Liver (tissue), 9 donors: ENCODE results near the gene CSMD2. TPM values are rescaled to one million over a fixed set of nuclear protein-coding genes. Genes with fewer than 3 reads are reported as not detected.

Experiments used
- DNase-seq: peaks from one replicate; pipeline ENCODE4 v3.0.0-alpha.2; 2017; ENCODE audit warnings: low spot score
- H3K27ac ChIP-seq, 2 donors: one replicate each; pipeline ENCODE4 v1.7.0; 2013; ENCODE audit warnings: inconsistent platforms in 2 of 2, low read length in 2 of 2, control low read depth in 1 of 2, low read depth in 1 of 2, mild to moderate bottlenecking in 1 of 2
- H3K27me3 ChIP-seq, 4 donors: one replicate each; pipeline versions ENCODE4 v1.6.1 to v1.7.0; 2013; ENCODE audit warnings: low read length in 3 of 4, inconsistent platforms in 1 of 4, mild to moderate bottlenecking in 1 of 4, moderate library complexity in 1 of 4; ENCODE audit not compliant: control insufficient read depth in 4 of 4, insufficient read depth in 4 of 4
- H3K36me3 ChIP-seq, 4 donors: one replicate each; pipeline versions ENCODE4 v1.6.1 to v1.7.0; 2013; ENCODE audit warnings: low read length in 3 of 4, mild to moderate bottlenecking in 3 of 4, low read depth in 1 of 4, moderate library complexity in 1 of 4; ENCODE audit not compliant: control insufficient read depth in 4 of 4, insufficient read depth in 3 of 4
- H3K4me1 ChIP-seq, 4 donors: one replicate each; pipeline versions ENCODE4 v1.6.1 to v1.7.0; 2013; ENCODE audit warnings: low read length in 3 of 4, mild to moderate bottlenecking in 3 of 4, moderate library complexity in 1 of 4; ENCODE audit not compliant: control insufficient read depth in 4 of 4, insufficient read depth in 4 of 4
- H3K4me3 ChIP-seq, 3 donors: one replicate each; pipeline versions ENCODE4 v1.6.1 to v1.7.0; 2013; ENCODE audit warnings: low read length in 3 of 3, control low read depth in 1 of 3, low read depth in 1 of 3, mild to moderate bottlenecking in 1 of 3
- H3K9ac ChIP-seq, 2 donors: one replicate each; pipeline ENCODE4 v1.7.0; 2013; ENCODE audit warnings: low read length in 2 of 2, mild to moderate bottlenecking in 2 of 2, moderate library complexity in 2 of 2, control low read depth in 1 of 2, low read depth in 1 of 2
- H3K9me3 ChIP-seq, 4 donors: one replicate each; pipeline versions ENCODE4 v1.6.1 to v1.7.0; 2013; ENCODE audit warnings: low read length in 3 of 4; ENCODE audit not compliant: control insufficient read depth in 4 of 4
- ATF3 ChIP-seq: IDR thresholded peaks from 2 replicates; pipeline ENCODE4 v1.6.1; 2016; ENCODE audit warnings: antibody characterized with exemption
- CTCF ChIP-seq: fragments of 150-350 bp; IDR thresholded peaks from 2 replicates; pipeline ENCODE4 v1.5.1; 2017; ENCODE audit warnings: improper control_type of control experiment, low read depth, low read length; ENCODE audit not compliant: missing input control
- EGR1 ChIP-seq, 2 donors: IDR thresholded peaks; 2 replicates each; pipeline ENCODE4 v1.6.1; 2016 to 2018; ENCODE audit warnings: antibody characterized with exemption in 2 of 2, low read depth in 2 of 2
- FOXA2 ChIP-seq: IDR thresholded peaks from 2 replicates; pipeline ENCODE4 v1.6.1; 2016; ENCODE audit warnings: antibody characterized with exemption
- GABPA ChIP-seq, 2 donors: IDR thresholded peaks in 1 of 2; conservative IDR thresholded peaks in 1 of 2; 2 replicates each; pipeline ENCODE4 v1.6.1; 2016; ENCODE audit warnings: antibody characterized with exemption in 2 of 2, mild to moderate bottlenecking in 1 of 2, moderate library complexity in 1 of 2
- HNF4A ChIP-seq, 2 donors: conservative IDR thresholded peaks; 2 replicates each; pipeline ENCODE4 v1.6.1; 2016; ENCODE audit warnings: antibody characterized with exemption in 2 of 2, mild to moderate bottlenecking in 2 of 2
- HNF4G ChIP-seq: IDR thresholded peaks from 2 replicates; pipeline ENCODE4 v1.6.1; 2016; ENCODE audit warnings: antibody characterized with exemption
- JUND ChIP-seq, 2 donors: IDR thresholded peaks; 2 replicates each; pipeline ENCODE4 v1.6.1; 2016; ENCODE audit warnings: antibody characterized with exemption in 2 of 2
- NR2F2 ChIP-seq: IDR thresholded peaks from 2 replicates; pipeline ENCODE4 v1.6.1; 2016; ENCODE audit warnings: antibody characterized with exemption
- RAD21 ChIP-seq, 2 donors: IDR thresholded peaks; 2 replicates each; pipeline ENCODE4 v1.6.1; 2016; ENCODE audit warnings: antibody characterized with exemption in 2 of 2, mild to moderate bottlenecking in 2 of 2
- RXRA ChIP-seq, 2 donors: IDR thresholded peaks; 2 replicates each; pipeline ENCODE4 v1.6.1; 2017 to 2018; ENCODE audit warnings: antibody characterized with exemption in 2 of 2, mild to moderate bottlenecking in 1 of 2
- SP1 ChIP-seq: IDR thresholded peaks from 2 replicates; pipeline ENCODE4 v1.6.1; 2018; ENCODE audit warnings: antibody characterized with exemption, mild to moderate bottlenecking
- YY1 ChIP-seq: IDR thresholded peaks from 2 replicates; pipeline ENCODE4 v1.6.1; 2016; ENCODE audit warnings: antibody characterized with exemption, mild to moderate bottlenecking
- WGBS: extraction: QIAGEN DNeasy Blood & Tissue Kit; methylation state at CpG from one replicate; pipeline ENCODE4 v1.1.7; 2013; 5-methylcytosine and 5-hydroxymethylcytosine counted together
- polyA plus RNA-seq, 2 donors: library from polyadenylated mRNA; stranded (reverse) in 1 of 2; unstranded in 1 of 2; fragments of 200-250 nt in 1 of 2; fragments of >200 nt in 1 of 2; fragmentation: Nextera tagmentation in 1 of 2; extraction: Ambion mirVana in 1 of 2; gene quantifications; one replicate each; pipeline versions ENCODE4 v1.2.1 to v1.2.3, GENCODE V29; 2013 to 2015
- total RNA-seq, 2 donors: library from RNA; depleted of rRNA; stranded (reverse); fragments of >200 nt; gene quantifications; one replicate each; pipeline ENCODE4 v1.2.3, GENCODE V29; 2014
- TF ChIP-seq, protein P1 (sequence below): IDR thresholded peaks from 2 replicates; pipeline ENCODE4 v1.6.1; 2016; ENCODE audit warnings: antibody characterized with exemption
- TF ChIP-seq, protein P2 (sequence below): IDR thresholded peaks from 2 replicates; pipeline ENCODE4 v1.6.1; 2016; ENCODE audit warnings: antibody characterized with exemption, mild to moderate bottlenecking
- TF ChIP-seq, protein P3 (sequence below): IDR thresholded peaks from 2 replicates; pipeline ENCODE4 v1.6.1; 2016; ENCODE audit warnings: antibody characterized with exemption
- donor health status: healthy.
- donor health status: healthy.
- donor health status: healthy.
- donor health status: healthy.
- donor health status: healthy.

CSMD2 gene
- total and polyA plus RNA-seq, 4 donors = 0.08 to 0.09 TPM; not detected in 2

DNA sequence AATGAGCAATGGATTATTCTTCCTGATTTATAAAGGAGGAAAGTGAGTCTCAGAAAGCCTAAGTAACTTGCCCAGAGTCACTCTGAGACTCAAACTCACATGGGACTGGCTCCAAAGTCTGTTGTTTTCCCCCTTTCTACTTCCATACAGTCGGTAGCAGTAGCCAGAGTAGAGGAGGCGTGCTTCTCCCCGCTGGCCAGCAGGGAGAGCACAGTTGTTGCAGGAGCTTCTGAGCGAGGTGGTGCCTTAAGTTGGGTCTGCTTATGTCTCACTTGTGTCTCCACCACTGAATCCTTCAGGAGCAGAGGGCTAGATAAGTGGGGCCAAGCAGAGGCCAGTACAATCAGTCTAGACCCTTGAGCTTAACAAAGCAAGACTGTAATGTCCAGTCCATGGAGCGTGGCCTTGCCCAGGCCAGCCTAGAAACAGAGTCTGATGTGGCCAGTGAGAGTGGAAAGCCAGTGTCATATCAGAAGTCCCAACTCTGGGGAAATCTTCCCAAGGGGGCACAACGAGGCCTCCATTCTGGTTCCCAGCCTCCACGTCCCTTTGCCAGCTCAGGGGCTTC is 510.7 kb downstream of the CSMD2 start:
- TF ChIP-seq YY1 (no peak), JUND (IDR thresholded peaks at IDR 0.05) (no peak), EGR1 (IDR thresholded peaks at IDR 0.05; ENCODE audit: low read depth in 2 of 2) (no peak), HNF4A (conservative IDR thresholded peaks at IDR 0.05) (no peak), NR2F2 (no peak), RAD21 (IDR thresholded peaks at IDR 0.05) (peak in 1 of 2 donors; percentile 60), HNF4G (no peak), SP1 (no peak), ATF3 (no peak), CTCF (peak; percentile 31), FOXA2 (no peak), RXRA (IDR thresholded peaks at IDR 0.05) (no peak), GABPA (IDR thresholded peaks at IDR 0.05 in 1 of 2, conservative IDR thresholded peaks at IDR 0.05 in 1 of 2) (no peak)
- TF ChIP-seq, protein P1, sequence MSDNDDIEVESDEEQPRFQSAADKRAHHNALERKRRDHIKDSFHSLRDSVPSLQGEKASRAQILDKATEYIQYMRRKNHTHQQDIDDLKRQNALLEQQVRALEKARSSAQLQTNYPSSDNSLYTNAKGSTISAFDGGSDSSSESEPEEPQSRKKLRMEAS = no peak
- TF ChIP-seq, protein P2, sequence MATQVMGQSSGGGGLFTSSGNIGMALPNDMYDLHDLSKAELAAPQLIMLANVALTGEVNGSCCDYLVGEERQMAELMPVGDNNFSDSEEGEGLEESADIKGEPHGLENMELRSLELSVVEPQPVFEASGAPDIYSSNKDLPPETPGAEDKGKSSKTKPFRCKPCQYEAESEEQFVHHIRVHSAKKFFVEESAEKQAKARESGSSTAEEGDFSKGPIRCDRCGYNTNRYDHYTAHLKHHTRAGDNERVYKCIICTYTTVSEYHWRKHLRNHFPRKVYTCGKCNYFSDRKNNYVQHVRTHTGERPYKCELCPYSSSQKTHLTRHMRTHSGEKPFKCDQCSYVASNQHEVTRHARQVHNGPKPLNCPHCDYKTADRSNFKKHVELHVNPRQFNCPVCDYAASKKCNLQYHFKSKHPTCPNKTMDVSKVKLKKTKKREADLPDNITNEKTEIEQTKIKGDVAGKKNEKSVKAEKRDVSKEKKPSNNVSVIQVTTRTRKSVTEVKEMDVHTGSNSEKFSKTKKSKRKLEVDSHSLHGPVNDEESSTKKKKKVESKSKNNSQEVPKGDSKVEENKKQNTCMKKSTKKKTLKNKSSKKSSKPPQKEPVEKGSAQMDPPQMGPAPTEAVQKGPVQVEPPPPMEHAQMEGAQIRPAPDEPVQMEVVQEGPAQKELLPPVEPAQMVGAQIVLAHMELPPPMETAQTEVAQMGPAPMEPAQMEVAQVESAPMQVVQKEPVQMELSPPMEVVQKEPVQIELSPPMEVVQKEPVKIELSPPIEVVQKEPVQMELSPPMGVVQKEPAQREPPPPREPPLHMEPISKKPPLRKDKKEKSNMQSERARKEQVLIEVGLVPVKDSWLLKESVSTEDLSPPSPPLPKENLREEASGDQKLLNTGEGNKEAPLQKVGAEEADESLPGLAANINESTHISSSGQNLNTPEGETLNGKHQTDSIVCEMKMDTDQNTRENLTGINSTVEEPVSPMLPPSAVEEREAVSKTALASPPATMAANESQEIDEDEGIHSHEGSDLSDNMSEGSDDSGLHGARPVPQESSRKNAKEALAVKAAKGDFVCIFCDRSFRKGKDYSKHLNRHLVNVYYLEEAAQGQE = no peak
- TF ChIP-seq, protein P3, sequence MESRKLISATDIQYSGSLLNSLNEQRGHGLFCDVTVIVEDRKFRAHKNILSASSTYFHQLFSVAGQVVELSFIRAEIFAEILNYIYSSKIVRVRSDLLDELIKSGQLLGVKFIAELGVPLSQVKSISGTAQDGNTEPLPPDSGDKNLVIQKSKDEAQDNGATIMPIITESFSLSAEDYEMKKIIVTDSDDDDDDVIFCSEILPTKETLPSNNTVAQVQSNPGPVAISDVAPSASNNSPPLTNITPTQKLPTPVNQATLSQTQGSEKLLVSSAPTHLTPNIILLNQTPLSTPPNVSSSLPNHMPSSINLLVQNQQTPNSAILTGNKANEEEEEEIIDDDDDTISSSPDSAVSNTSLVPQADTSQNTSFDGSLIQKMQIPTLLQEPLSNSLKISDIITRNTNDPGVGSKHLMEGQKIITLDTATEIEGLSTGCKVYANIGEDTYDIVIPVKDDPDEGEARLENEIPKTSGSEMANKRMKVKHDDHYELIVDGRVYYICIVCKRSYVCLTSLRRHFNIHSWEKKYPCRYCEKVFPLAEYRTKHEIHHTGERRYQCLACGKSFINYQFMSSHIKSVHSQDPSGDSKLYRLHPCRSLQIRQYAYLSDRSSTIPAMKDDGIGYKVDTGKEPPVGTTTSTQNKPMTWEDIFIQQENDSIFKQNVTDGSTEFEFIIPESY = no peak
- Histone ChIP-seq H3K9ac (no peak overlapping the region), H3K27me3 (no peaks in the 10 kb centered on the region), H3K27ac (no peak overlapping the region), H3K4me3 (no peak overlapping the region), H3K4me1 (no peaks in the 10 kb centered on the region), H3K36me3 (no peaks in the 10 kb centered on the region), H3K9me3 (no peaks in the 10 kb centered on the region)
- no peak for DNase-seq
- WGBS = 64% methylated on average over 7 of the region's 7 CpGs
